Fibroblast of lung (primary cell): ENCODE results near the gene ARHGAP6. TPM values are rescaled to one million over a fixed set of nuclear protein-coding genes. Genes with fewer than 3 reads are reported as not detected.

Experiments
- DNase-seq, 2 donors: peaks; one replicate each; pipeline versions ENCODE4 v3.0.0 to v3.0.0-alpha.2; 2010; ENCODE audit warnings: low read depth in 2 of 2
- H2AFZ ChIP-seq: 2 replicates; pipeline ENCODE4 v1.5.1; 2012; ENCODE audit warnings: low read length, control low read depth, inconsistent platforms
- H3K27ac ChIP-seq: 2 replicates; pipeline ENCODE4 v1.5.1; 2011; ENCODE audit warnings: low read length, control low read depth; ENCODE audit not compliant: insufficient read depth
- H3K27me3 ChIP-seq: 2 replicates; pipeline ENCODE4 v1.5.1; 2011; ENCODE audit warnings: mild to moderate bottlenecking, low read length; ENCODE audit not compliant: control insufficient read depth, insufficient read depth
- H3K36me3 ChIP-seq: 2 replicates; pipeline ENCODE4 v1.5.1; 2011; ENCODE audit warnings: low read length; ENCODE audit not compliant: control insufficient read depth, insufficient read depth
- H3K4me1 ChIP-seq: 2 replicates; pipeline ENCODE4 v1.5.1; 2011; ENCODE audit warnings: low read length; ENCODE audit not compliant: control insufficient read depth, insufficient read depth; ENCODE audit errors: extremely low read depth
- H3K4me2 ChIP-seq: 2 replicates; pipeline ENCODE4 v1.5.1; 2011; ENCODE audit warnings: low read length, control low read depth; ENCODE audit not compliant: insufficient read depth; ENCODE audit errors: extremely low read depth
- H3K4me3 ChIP-seq, 4 experiments: fragments of 200-600 bp in 1 of 4; sonication (generic) in 1 of 4; replicated peaks in 1 of 4; 2 replicates each; pipeline ENCODE4 v1.5.1; 2011 to 2016; ENCODE audit warnings: low read length in 4 of 4, low read depth in 3 of 4, mild to moderate bottlenecking in 3 of 4, control low read depth in 2 of 4, inconsistent platforms in 1 of 4, mixed read lengths in 1 of 4; ENCODE audit not compliant: insufficient read depth in 1 of 4; ENCODE audit errors: control extremely low read depth in 1 of 4
- H3K79me2 ChIP-seq: 2 replicates; pipeline ENCODE4 v1.5.1; 2012; ENCODE audit warnings: mild to moderate bottlenecking, low read length, inconsistent platforms; ENCODE audit not compliant: control insufficient read depth, insufficient read depth
- H3K9ac ChIP-seq: 2 replicates; pipeline ENCODE4 v1.5.1; 2011; ENCODE audit warnings: mild to moderate bottlenecking, low read length, control low read depth; ENCODE audit not compliant: insufficient read depth
- H3K9me3 ChIP-seq: 2 replicates; pipeline ENCODE4 v1.5.1; 2012; ENCODE audit warnings: low read depth, low read length; ENCODE audit not compliant: control insufficient read depth, insufficient read depth
- H4K20me1 ChIP-seq: 2 replicates; pipeline ENCODE4 v1.5.1; 2011; ENCODE audit warnings: low read length; ENCODE audit not compliant: control insufficient read depth, insufficient read depth; ENCODE audit errors: extremely low read depth
- CTCF ChIP-seq, 2 donors: IDR thresholded peaks in 1 of 2; conservative IDR thresholded peaks in 1 of 2; 1 replicate in 1 of 2; 2 replicates in 1 of 2; pipeline ENCODE4 v1.5.1; 2011 to 2012; ENCODE audit warnings: low read length in 2 of 2, control low read depth in 1 of 2, inconsistent platforms in 1 of 2, low read depth in 1 of 2, mild to moderate bottlenecking in 1 of 2
- EZH2 ChIP-seq: IDR thresholded peaks from 2 replicates; pipeline ENCODE4 v1.5.1; 2012; ENCODE audit warnings: low read length, control low read depth, mild to moderate bottlenecking; ENCODE audit errors: missing control alignments
- polyA plus RNA-seq, 2 donors: library from polyadenylated mRNA; depleted of rRNA in 1 of 2; stranded (reverse) in 1 of 2; unstranded in 1 of 2; fragments of >200 nt; gene quantifications; 2 replicates each; pipeline ENCODE4 v1.2.1, GENCODE V29; 2011 to 2012; ENCODE audit warnings: missing spikeins in 1 of 2
- total RNA-seq: library from RNA; depleted of rRNA; stranded (reverse); fragments of >200 nt; gene quantifications from 2 replicates; pipeline ENCODE4 v1.2.1, GENCODE V29; 2014

ARHGAP6 gene
- total and polyA plus RNA-seq, 2 donors (not counting 1 experiment from before 2014, with no cell fraction given) = 5.9 to 11.7 TPM

- Histone ChIP-seq H3K4me1 (no peaks in the 10 kb centered on the region), H3K4me3 (no peak overlapping the region), H3K9ac (no peak overlapping the region), H2AFZ (no peak overlapping the region), H4K20me1 (no peaks in the 10 kb centered on the region), H3K79me2 (no peaks in the 10 kb centered on the region), H3K27ac (no peak overlapping the region), H3K36me3 (no peaks in the 10 kb centered on the region), H3K9me3 (no peaks in the 10 kb centered on the region), H3K4me2 (no peak overlapping the region), H3K27me3 (no peaks in the 10 kb centered on the region)
- TF ChIP-seq EZH2 = no peak
- TF ChIP-seq CTCF (conservative IDR thresholded peaks at IDR 0.05 in 1 of 2, IDR thresholded peaks at IDR 0.05 in 1 of 2; ENCODE audit: low read depth in 1 of 2, low read length in 2 of 2) = no peak
- no peak for DNase-seq
Measured at GRCh38 chrX:11444052-11444451, 221.7 kb downstream of the ARHGAP6 start.

- DNase-seq = no peak
- TF ChIP-seq EZH2 (no peak), CTCF (conservative IDR thresholded peaks at IDR 0.05 in 1 of 2, IDR thresholded peaks at IDR 0.05 in 1 of 2; ENCODE audit: low read depth in 1 of 2, low read length in 2 of 2) (no peak)
- Histone ChIP-seq H3K27ac (no peak overlapping the region), H3K4me1 (peaks cover 8% of the 10 kb centered on the region), H3K9ac (no peak overlapping the region), H3K4me2 (no peak overlapping the region), H3K9me3 (no peaks in the 10 kb centered on the region), H3K79me2 (no peaks in the 10 kb centered on the region), H4K20me1 (no peaks in the 10 kb centered on the region), H2AFZ (no peak overlapping the region), H3K36me3 (no peaks in the 10 kb centered on the region), H3K4me3 (no peak overlapping the region), H3K27me3 (no peaks in the 10 kb centered on the region)
Measured at GRCh38 chrX:11439846-11440245, 225.9 kb downstream of the ARHGAP6 start.

- H3K27me3 ChIP-seq = no peaks in the 10 kb centered on the region
- TF ChIP-seq EZH2 (no peak), CTCF (conservative IDR thresholded peaks at IDR 0.05 in 1 of 2, IDR thresholded peaks at IDR 0.05 in 1 of 2; ENCODE audit: low read depth in 1 of 2, low read length in 2 of 2) (no peak)
- DNase-seq = peak; percentile 37 to 82
- H2AFZ ChIP-seq = no peak overlapping the region
- H3K27ac ChIP-seq = no peak overlapping the region
- H3K9ac ChIP-seq = no peak overlapping the region
- H4K20me1 ChIP-seq = no peaks in the 10 kb centered on the region
- no peaks in the 10 kb centered on the region for H3K9me3 ChIP-seq
- H3K4me1 ChIP-seq = peaks cover 8% of the 10 kb centered on the region
- H3K79me2 ChIP-seq = no peaks in the 10 kb centered on the region
- H3K36me3 ChIP-seq = no peaks in the 10 kb centered on the region
- H3K4me2 ChIP-seq = no peak overlapping the region
- no peak overlapping the region for H3K4me3 ChIP-seq
Measured at GRCh38 chrX:11438767-11439166, 227.0 kb downstream of the ARHGAP6 start.
